NCI-H187 treated with DMSO at 0.1 percent for 48 hours (cell line): Measurements from ENCODE around the gene FOLH1.
"Not testable (repeated sequence)": the region's sequence is repeated elsewhere in the genome, so short reads cannot be mapped to it uniquely, and the experiment has no call there.

ENCODE experiments used
- DNase-seq: peaks from one replicate; lab custom pipeline; 2025; lab: John Stamatoyannopoulos, UW

Gene FOLH1

DNA sequence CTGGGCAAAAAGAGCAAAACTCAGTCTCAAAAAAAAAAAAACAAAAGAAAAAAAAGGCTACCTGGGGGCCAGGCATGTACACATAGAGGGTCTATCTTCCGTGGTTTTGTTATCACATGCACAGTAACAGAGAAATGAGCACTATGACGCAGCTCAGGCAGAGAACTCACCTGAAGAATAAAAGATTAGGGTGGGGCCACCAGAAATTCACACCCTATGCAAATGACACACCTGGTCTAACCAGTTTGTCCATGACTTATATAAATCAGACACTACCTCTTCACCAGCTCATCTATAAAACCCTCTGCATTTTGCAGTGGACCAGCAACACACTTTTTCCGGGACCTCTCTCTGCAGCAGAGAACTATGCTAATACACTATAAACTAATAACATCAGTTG, 30.5 kb downstream of the FOLH1 start:
- DNase-seq, result not testable (repeated sequence)

DNA sequence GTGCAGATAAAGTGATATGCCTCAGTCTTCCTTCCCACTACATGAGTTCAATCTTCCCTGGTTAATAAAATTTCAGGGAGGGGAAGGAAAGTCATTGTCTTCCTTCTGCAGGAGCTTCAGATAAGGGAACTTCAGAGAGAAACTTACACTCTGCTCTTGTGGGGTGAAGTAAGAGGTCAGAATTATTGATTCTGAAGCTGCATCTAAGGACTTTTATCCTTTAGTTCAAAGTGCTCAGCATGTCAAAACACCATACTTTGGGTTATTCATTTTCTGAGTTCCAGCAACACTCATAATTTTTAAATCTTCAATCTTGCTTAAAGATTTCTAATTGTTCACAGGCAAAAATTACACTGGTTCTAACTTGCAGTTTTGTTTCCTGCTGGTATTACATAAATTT, 33.0 kb downstream of the FOLH1 start:
- not testable (repeated sequence) for DNase-seq

DNA sequence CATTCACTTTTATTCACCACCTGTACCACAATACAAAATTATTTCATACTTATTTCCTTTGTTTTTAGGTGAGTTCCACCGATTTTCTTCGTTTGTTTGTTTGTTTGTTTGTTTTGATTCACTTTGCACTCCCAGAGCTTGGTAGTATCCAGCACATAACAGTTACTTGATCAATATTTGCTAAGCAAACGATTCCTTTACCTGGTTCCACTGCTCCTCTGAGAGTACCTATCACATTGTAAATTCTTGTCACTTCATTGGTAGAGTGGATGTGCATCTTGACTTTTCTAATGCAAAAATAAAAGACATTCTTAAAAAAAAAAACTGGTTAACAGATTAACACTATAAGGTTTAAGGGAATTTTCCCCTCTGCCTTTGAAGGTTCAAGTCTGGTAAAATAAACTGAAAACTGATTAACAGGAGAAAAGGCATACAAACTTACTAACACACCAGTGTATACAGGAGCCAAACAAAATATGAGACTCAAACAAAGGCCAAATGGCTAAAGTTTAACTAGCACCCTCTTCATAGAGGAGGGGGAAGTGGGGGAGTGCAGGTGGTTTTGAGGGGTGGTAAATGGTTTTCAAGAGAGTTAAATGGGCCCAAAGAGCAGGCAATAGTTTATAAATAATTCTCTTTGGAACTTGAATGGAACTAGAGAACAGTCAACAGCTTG, 33.6 kb downstream of the FOLH1 start:
- not testable (repeated sequence) for DNase-seq

DNA sequence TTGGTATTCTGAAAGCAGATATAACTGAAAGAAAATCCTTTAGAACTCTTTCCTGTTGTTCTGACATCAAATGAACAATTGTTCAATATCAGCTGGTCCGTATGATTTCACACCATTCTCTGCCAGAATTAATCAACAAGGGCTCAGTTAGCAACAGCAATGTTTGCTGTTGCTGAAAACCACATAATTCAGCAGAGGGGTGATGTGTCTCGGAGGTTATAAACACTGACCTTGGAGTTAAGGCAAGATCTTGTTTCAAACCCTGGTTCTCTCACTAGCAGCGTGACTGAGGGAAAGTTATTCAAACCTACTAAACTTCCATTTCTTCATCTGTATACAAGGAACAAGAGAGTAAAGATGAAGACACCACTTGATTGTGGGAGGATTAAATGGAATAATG, 36.8 kb downstream of the FOLH1 start:
- DNase-seq, result not testable (repeated sequence)

DNA sequence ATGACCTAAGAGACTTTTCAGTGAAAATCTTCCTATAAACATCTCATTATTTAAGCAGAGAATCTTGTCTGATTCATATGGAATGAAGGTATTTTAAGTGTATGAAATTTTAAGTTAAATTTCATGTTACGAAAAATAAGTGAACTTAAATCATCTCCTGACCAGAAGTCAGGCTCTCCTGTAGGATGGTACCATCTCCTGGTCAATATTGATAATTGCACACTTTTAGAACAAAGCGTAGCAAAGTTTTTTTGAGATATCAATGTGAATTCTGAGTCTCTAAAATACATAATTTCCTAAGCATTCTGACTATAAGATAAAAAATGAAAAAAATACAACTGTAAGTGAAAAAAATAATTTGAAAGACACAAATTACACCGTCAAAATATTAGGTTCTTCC, 38.8 kb downstream of the FOLH1 start:
- not testable (repeated sequence) for DNase-seq

DNA sequence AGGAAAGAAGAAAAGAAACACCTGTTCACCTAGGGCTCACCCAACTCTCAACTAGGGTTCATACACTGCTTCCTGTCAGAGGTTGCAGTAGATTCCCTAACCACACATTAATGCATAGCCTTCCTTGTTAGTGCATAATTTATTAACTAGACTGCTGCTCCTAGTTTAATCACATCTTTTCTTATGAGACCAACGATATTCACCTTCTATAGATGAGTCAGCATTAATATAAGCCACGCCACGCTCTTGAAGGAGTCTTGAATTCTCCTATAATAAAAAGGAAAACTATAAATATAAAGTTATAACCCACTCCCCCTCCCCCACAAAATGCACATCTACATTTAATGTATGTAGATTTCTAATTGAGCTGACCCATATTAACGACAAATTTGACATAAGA, 39.4 kb downstream of the FOLH1 start:
- DNase-seq, result not testable (repeated sequence)

DNA sequence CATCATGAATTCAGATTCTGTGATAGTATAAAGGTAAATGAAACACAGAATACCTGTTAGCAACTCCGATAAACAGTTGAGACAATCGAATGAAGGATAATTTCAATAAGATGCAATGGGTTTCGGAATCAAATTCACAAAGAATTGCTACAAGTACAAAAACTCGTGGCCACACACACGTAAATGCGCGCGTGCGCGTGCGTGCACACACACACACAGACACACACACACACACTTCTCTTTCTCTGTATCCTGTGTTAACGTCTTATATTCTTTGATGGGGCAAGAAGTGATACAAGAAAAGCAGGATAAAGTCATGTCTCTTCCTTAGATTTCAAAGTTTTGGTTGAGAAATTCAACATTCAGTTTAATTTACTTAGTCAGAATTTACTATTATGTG, 57.2 kb downstream of the FOLH1 start:
- DNase-seq, result no peak

DNA sequence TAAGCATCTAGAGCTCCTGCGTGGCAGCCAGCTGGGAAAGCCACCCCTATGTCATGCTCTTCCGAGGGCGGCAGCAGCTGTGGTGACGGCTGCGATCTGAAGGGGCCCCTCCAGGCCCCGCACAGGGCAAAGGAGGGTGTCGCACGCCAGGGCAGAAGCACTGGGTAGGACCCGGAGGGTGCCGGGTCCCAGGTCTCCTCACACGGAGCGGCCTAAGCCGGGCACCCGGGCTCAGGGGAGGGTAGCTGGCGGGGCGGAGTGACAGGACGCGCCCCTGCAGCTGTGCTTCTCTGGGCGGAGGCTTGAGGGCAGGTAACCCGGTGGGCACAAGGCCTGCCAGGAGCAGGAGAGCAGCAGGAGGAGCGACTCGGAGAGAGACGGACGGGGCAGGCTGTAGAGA, 106.0 kb downstream of the FOLH1 start:
- not testable (repeated sequence) for DNase-seq
